ENCODE measurements around the gene PPP1R9B.
A peak's percentile ranks its signal among the peaks of the same experiment; 100 is the strongest.

The PPP1R9B gene

DNA sequence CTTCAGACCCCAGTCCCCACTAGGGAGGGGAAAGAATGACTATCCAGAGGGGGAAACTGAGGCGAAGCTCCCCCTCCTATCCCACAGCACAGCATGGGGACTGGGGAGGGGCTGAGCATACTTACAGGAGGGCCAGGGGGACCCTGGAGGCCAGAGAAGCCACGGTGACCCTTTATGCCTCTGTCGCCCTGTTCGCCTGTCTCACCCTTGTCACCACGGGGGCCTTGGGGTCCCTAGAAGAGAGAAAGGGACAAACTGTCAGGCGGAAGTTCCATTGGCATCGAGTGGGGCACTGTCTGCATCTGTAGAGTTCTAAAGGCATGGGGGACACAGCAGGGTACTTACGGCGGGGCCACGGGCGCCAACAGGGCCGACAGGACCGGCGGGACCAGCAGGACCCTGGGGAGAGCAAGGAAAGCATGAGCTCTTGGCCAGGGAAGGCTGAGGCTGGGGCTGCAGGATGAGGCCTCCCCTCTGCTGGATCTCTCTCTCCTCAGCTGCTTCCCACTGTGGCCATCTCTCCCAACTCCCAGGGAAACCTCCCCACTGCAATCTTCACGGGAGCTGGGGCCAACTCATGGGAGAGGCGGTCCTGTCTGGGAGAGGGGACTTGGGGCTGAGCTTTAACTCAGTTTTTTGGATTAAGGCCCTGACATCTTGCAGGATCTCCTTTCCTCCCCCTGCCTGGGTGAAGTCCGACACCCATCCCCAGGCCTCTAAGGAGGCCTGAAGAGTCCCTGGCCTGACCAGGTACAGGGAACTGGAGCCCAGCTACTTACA is 37.5 kb upstream of the PPP1R9B start:
- no peak for DNase-seq

DNA sequence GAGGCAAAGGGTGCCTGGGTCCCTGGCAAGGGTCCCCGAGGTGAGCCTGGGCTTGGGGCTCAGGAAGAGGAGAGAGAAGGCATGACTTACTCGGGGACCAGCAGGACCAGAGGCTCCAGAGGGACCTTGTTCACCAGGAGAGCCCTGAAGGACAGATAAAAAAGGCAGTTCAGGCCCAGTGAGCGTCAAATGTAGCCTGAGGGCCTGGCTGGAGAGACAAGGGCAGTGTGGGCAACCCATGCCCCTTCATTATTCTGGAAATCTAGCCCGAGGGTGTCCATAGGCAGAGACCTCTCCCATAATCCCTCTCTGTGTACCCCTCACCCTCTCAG is 36.9 kb upstream of the PPP1R9B start:
- no peak for DNase-seq

DNA sequence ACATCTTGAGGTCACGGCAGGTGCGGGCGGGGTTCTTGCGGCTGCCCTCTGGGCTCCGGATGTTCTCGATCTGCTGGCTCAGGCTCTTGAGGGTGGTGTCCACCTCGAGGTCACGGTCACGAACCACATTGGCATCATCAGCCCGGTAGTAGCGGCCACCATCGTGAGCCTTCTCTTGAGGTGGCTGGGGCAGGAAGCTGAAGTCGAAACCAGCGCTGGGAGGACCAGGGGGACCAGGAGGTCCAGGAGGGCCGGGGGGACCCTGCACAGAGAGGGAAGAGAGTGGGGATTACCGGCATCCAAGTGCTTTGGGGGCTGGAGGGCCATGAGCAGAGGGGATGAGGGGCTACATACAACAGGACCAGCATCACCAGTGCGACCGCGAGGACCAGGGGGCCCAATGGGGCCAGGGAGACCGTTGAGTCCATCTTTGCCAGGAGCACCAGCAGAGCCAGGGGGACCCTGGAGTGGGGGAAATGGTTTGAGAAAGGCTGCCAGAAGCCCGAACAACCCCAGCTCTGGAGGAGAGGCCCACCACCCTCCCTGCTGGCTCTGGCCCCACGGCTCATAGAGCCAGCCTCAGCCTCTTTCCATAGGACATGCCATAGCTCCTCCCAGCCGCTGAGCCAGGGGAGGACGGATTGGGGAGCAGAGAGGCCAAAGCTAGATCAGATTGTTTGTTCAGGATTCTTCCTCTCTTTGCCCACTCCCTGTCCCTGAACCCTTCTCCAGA is 36.4 kb upstream of the PPP1R9B start:
- no peak for DNase-seq

- DNase-seq, result no peak
These were observed 35.4 kb upstream of the PPP1R9B start for GRCh38 chr17:50185631-50186471.

GRCh38 chr17:50184611-50185398 is 34.3 kb upstream of the PPP1R9B start:
- DNase-seq, result no peak

GRCh38 chr17:50184064-50184463 is 33.6 kb upstream of the PPP1R9B start:
- no peak for DNase-seq

GRCh38 chr17:50183421-50183994 is 33.0 kb upstream of the PPP1R9B start:
- DNase-seq, result no peak

- DNase-seq, result no peak
These were observed 32.4 kb upstream of the PPP1R9B start for GRCh38 chr17:50182783-50183420.

DNA sequence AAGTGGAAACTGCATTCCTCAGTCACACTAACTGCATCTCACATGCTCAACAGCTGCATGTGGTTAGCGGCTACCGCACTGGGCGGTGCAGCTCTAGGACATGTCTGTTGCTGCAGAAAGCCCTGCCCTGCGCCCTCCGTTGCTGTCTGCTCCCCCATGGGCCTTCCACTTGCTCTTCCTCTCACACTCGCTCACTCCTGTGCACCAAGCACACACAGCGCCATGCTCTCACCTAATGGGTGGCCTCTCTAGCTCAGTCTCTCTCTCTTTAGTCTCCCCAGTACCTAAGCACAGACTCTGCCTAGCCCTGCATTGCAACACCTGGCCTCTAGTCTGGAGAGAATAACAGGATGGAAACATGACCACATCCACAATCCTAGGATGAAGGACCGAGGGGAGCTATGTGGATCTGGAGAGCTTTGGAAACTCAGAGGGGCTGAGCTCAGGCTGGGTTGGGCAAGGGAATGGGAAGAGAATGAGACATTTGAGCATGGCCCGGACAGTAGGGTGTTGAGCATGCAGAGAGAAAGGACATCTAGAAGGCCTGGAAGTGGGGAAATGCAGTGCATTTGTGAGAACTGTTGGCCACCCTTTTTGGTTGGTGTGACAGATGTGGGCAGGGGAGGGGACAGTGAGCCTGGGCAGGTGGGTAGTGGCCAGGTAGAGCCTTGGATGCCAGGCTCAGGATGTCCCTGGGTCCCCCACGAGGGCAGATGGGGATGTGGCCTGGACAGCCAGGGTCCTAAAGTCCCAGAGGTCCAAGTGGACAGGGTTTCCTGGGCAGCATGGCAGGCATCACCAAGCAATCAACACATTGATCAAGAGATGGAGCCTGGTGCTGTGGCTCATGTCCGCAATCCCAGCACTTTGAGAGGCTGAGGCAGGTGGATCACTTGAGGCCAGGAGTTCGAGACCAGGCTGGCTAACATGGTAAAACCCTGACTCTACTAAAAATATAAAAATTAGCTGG is 31.4 kb upstream of the PPP1R9B start:
- DNase-seq, result no peak

DNA sequence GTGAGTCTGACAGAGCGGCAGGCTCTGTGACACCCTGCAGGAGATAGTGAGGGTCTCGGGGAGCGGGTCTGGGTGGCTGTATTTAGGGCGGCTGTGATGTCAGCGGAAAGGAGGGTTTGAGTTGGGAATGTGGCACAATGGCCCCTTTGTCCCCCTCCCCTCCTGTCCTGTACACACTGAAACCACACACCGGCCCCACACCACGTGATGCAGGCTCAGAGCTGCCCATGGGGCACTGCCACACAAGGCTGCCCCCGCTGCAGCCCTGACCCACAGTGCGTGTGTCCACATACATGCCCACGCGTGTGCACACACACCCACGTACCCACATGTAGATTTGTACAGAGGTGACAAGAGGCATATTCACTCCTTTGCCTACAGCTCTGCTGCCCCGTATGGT is 30.7 kb upstream of the PPP1R9B start:
- no peak for DNase-seq

DNA sequence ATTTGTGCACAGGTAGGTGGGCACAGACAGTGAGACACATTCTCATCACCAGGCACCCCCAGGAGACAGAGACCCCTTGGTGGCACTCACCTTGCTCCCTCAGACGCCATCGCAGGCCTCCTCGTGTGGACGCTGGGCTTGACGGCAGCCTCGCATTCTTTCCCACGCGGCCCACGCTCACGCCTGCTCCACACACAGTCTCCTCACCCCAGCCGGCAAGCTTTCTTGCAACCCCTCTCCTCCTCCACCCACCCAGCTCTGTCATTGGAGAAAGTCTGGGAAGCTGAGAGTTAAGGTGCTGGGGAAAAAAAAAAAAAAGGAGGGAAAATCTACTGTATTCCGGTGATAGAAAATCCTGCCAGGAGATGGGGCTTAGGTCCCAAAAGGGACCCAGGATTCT is 30.1 kb upstream of the PPP1R9B start:
- no peak for DNase-seq

- no peak for DNase-seq
These were observed 29.6 kb upstream of the PPP1R9B start for GRCh38 chr17:50180111-50180510.

- DNase-seq, result peak in 1 of 2 experiments; percentile 14
These were observed 27.7 kb upstream of the PPP1R9B start for GRCh38 chr17:50177983-50178834.

GRCh38 chr17:50177476-50177875 is 27.0 kb upstream of the PPP1R9B start:
- no peak for DNase-seq

DNA sequence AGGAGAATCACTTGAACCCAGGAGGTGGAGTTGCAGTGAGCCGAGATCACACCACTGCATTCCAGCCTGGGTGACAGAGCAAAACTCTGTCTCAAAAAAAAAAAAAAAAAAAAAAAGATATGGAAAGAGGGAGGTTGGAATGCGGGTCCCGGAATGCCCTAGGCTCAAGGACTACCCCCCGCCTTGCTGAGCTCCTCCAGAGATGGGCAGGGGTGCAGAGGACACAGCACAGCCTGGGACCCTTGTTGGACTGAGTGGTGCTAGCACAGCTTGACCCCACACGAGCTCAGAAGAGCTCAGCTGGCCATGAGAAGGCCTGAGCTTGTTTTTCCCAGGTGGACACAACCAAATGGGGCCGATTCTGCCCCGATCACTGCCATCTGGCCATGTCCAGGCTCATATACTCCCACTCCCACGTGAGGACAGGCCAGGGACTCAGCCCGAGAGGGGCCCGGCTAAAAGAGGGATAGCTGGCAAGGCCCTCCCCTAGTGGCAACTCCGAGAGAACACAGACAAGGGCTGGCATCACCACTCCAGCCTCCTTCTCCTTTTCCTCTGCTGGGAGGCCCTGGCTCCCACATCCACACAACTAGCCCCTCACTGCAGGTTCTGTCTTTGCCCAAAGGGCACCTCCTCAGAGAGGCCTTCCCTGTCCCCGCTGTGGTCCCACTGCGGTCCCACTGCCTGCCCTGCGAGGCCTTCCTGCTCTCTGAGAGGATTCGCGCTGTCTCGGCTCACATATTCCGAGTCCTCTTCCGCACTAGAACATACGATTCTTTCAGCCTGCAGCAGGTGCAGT is 26.3 kb upstream of the PPP1R9B start:
- DNase-seq, result no peak

DNA sequence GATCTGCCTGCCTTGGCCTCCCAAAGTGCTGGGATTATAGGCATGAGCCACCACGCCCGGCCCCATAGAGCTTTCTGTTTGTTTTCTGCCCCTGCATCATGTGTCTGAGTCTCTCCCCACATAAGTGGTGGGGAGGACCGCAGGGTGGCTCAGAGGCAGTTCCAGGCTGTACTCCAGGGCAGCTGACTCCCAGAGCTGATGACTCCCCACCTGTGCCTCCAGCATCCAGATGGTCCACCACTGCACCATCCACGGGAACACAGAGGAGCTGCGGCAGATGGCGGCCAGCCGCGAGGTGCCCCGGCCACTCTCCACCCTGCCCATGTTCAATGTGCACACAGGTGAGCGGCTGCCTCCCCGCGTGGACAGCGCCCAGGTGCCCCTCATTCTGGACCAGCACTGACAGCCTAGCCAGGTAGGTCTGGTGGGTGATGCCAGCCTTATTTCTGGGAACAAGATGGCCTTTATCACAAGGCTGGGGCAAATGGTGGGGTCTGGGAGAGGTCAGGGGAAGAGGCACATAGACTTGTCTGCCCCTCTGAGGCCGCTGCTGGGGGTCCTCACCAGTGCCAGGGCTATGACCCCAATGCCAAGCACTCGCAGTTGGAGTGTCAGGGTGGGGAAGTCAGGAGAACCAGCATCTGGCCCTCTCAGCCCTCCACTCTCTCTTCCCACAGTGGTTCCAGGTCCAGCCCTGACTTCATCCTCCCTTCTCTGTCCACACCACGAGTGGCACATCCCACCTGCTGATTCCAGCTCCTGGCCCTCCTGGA is 24.7 kb upstream of the PPP1R9B start:
- no peak for DNase-seq

- DNase-seq, result no peak
These were observed 24.0 kb upstream of the PPP1R9B start for GRCh38 chr17:50174444-50174843.

GRCh38 chr17:50173335-50173941 is 23.0 kb upstream of the PPP1R9B start:
- no peak for DNase-seq

Measured in NCI-H1930 (cell line).